GM18861 (cell line): ENCODE results near the gene BRMS1.

Experiments
- ATAC-seq: cut with Tn5 transposase; IDR thresholded peaks from one replicate; pipeline ENCODE4 v1.9.1; 2021; ENCODE audit not compliant: unreplicated experiment

The BRMS1 gene

GRCh38 chr11:66338276-66339161 is 6.4 kb downstream of the BRMS1 start:
- ATAC-seq: no peak

DNA sequence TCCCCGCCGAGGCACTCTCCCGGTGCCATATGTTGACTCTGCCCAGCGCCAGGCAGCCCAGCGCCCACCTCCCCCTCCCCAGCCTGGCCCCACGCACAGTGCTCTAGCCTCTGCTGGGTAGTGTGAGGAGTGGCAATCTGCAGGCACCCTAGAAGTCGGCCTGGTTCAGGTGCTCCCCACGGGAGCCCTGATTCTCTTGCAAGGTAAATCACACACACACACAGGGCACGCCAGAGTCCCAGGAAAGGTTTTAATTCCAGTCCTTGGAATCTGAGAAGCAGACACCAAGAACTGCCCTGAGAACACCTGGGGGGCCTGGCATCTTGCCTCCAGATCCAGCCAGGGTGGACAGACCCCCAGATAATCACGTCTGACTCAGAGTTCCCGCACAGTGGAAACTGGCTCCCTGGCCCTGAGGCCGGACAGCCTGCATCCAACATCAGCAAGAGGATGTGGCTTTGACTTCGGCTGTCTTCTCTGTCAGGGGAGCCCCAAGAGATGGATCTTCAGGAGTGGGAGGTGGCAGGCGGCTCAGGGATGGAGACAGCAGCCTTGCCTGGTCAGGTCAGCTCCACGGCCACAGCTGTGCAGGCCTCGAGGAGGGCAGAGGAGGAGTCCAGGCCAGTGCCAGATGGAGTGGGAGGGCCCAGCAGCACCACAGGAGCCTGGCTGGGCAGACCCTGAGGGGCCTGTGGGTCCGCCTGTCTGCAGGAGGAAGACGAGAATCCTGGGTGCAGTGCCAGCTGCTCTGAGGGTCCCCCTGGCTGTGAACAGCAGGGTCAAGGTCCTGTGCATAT is 7.6 kb downstream of the BRMS1 start:
- ATAC-seq: no peak

GRCh38 chr11:66336234-66337102 is 8.4 kb downstream of the BRMS1 start, which contains the start of gene RIN1:
Gene RIN1 (minus strand): TSS chr11:66336434. CDS start chr11:66336402, 32 bp downstream.
- ATAC-seq: peak; percentile 61

- no peak for ATAC-seq
These were observed 9.2 kb downstream of the BRMS1 start for GRCh38 chr11:66335531-66336233.

DNA sequence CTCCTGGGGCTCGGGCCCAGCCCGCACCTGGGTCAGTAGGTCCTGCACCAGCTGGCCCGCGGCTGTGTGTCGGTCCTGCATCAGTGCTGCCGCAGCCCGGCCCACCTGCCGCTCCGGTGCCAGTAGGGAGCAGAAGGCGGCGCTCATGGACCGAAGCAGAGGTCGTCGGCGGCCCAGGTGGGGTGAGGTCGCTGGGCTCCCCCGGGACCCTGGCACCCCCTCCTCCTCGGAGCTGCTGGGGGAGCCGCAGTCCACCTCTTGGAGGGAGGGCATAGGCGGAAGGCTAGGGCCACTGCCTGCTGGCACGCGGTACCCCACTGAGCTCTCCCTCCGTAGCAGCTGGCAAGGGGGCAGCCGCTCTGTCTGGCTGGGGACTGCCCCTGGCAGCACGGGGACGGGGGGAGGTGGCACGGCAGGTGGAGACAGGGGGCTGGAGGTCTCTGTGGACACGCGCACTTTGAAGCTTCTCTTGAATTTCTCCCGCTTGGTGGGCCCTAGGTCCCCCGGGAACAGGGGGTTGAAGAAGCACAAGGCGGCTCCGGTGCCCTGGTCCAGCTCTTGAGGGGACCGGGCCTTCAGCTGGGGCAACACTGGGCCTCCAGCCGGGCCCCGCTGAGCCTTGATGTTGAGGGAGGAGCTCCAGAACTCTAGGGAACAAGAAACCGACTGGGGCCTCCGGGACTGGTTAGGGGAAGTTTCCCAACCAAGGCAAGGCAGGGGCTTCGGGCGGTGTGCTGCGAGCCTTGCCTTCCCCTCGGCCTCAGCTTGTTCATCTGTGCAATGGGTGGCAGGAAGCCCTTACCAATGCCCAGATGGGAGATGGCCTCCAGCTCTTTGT is 10.1 kb downstream of the BRMS1 start:
- ATAC-seq: no peak

DNA sequence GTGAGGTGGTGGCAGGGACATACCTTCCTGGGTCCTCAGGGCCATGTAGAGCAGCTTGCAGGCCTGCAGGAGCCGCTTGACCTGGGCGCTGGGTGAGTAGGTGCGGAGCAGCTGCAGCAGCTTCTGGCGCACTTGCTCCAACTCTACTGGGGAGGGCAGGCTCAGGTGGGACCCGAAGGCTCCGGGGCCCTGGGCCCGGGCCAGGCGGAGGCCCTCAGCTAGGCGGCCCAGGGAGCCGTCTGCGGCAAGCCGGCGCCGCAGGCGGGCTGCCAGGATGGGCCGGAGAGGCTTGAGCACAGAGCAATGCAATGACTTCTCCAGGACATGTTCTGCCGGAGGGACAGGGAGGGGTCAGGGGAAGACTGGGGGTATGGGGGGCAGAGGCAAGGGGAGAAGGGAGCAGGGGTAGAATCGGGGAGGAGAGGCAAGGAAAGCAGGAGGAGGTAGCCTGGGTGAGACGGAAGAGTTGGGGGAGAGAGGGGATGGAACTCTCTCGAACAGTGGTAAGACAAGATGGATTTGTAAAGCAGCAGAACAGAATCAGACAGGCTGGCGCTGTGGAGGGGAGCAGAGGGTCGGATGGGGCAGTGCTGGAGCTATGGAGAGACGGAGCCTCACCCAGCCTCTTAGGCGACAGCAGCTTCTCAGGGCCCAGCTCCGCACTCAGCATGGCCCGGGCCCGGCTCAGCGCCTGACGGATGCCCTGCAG is 10.9 kb downstream of the BRMS1 start:
- no peak for ATAC-seq

DNA sequence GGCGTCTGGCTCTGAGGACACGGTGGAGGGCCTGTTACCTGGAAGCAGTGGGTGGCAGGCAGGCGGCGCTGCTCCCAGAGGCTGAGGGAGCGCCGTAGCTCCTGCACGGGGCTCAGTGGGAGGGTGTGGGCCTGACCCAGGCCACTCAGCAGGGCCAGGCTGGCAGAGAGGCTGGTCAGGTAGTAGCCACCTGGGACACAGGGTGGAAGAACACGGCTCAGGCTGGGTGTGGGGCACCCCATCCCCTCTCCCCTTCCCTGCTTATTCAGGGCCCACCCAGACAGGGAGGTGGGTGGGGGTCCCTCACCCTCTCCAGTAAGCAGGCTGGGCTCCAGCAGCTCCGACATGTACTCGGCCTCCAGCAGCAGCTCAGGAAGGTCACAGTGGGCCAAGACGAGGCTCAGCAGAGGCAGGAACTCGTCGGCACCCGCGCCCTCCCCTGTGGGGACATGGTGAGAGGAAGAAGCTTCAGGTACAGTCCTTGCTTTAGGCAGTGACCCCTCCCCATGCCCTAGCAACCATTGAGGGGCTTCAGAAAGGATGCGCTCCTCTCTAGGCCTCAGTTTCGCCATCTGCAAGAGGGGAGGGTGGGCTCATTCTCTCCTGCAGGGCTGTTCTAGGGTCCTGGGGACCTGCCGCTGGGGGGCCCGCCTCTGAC is 11.6 kb downstream of the BRMS1 start:
- ATAC-seq: no peak

DNA sequence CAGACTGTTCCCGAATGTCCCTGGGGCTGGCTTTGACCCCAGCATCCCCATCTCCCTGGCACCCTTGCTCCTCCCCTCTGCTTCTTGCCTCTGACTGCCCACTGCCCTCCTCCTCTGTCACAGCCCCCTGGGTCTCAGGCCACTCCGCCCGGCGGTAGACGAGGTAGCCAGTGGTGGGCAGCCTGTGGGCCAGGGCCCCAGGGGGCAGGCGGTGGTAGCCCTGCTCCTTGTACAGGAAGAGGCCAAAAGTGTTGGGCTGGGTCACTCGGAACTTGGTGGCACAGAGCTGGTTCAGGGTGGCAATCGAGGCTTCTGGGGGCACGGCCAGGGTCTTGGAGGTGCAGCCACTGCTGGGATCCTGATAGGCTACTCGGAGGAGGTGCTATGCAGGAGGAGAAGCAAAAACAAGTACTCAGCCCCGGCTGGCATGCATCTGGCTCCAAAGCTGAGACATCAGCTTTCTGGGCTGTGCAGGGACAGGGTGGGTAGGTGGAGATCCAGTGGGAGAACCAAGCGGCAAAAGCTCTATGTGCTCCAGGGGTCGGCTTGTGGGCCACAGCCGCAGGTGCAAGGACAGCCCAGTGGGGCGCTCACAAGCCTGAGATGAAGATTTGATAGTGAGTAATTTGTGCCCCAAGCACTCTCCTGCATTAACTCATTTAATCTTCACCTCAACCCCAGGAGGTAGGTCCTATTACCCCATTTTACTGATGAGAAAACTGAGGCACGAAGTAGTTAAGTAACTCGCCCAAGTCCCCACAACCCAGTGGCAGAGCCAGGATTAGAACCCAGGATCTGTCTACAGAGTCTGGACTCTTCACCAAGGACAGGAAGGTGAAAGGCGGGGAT is 12.3 kb downstream of the BRMS1 start:
- no peak for ATAC-seq

- no peak for ATAC-seq
These were observed 13.1 kb downstream of the BRMS1 start for GRCh38 chr11:66331542-66332370.

- no peak for ATAC-seq
These were observed 14.0 kb downstream of the BRMS1 start for GRCh38 chr11:66330931-66331330.

DNA sequence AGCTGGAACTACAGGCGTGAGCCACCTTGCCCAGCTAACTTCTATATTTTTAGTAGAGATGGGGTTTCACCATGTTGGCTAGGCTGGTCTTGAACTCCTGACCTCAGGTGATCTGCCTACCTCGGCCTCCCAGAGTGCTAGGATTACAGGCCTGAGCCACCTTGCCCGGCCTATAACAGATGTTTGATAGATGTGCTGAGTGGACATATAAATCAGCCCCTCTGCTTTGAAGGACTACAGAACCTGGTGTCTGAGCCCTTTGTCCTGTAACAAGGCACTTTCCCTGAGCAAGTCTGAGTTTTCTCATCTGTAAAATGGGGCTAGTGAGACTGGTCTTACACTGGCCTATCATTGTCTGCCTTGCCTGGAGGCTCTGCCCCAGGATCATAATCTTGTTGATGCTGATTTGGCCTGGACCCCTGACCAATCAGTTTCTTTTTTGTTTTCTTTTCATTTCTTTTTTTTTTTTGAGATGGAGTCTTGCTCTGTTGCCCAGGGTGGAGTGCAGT is 15.7 kb downstream of the BRMS1 start:
- ATAC-seq: no peak

DNA sequence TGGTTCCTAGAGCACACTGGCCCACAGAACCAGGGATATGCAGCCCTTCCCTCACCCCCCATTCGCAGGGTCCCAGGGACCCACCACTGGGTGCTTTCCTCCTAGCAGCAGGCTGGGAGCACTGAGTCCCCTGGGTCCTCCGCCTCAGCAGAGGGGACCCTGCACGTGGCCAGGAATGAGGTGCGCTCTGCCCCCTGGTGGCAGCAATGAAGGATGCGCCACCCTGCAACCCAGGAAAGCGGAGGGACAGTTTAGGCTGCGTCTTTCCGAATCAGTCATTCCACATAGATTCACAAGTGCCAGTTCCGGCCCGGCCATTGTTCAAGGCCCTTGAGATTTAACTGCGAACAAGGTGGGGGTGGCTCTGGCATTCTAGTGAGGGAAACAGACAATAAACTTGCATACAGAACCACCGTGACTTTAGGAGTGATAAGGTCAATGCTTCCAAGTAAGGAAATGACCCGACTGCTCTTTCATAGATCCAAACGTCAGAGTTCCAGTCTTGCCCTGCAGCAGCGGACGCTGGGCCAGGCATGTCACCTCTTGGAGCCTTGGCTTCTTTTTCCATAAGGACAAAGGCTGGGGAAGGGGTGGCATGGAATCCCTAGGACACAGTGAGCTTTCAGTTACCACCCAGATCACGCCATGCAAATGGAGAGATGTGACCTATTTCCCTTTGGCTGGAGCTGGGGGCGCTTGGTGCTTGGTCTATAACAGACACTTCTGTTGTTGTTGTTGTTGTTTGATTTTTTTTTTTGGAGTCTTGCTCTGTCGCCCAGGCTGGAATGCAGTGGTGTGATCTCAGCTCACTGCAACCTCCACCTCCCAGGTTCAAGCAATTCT is 16.4 kb downstream of the BRMS1 start:
- peak; percentile 52 for ATAC-seq

- no peak for ATAC-seq
These were observed 16.9 kb downstream of the BRMS1 start for GRCh38 chr11:66328031-66328301.

DNA sequence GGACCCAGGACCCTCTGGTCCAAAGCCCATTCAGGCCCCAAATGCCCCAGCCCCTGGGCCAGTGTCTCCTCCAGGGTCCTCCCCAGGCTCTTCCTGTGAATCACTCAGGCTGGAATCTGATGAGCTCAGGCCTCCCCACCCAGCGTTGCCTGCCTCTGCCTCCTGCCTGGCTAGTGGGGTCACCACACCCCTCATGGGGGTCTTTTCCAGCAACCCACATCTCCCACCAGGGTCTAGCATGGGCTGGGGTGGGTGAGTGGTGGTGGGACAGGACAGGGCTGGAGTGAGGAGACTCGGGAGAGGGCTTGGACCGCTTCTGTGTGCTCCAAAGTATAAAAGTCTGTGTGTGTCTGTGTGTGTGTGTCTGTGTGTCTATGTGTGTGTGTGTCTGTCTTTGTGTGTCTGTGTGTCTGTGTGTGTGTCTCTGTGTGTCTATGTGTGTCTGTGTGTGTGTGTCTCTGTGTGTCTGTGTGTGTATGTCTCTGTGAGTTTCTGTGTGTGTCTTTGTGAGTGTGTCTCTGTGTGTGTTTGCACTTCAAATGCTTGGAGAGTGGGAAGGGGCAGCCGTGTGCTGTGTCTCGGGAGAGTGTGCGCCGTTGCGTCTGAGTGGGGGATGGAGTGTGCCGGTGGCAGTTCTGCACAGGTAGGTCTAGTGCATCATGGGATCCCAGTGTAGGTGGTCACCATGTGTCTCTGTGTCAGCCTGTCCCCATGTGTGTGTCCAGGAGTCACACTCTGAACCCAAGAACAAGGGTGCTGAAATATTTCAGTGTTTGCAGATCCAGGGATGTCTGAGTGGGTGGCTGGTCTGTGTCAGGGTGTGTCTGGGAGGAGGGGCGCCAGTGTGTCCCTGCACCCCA is 17.5 kb downstream of the BRMS1 start:
- ATAC-seq: no peak
